ENCODE measurements around the gene BRSK2.
"Not testable (repeated sequence)": the region's sequence is repeated elsewhere in the genome, so short reads cannot be mapped to it uniquely, and the experiment has no call there.

Gene BRSK2

GRCh38 chr11:1415631-1416030 is 25.9 kb downstream of the BRSK2 start:
- Histone ChIP-seq H3K9ac (ENCODE audit: low read depth, low read length) (no peak overlapping the region), H3K27me3 (ENCODE audit: control insufficient read depth, insufficient read depth, low read length) (no peaks in the 10 kb centered on the region), H3K27ac (ENCODE audit: low read depth, low read length) (no peak overlapping the region), H3K36me3 (ENCODE audit: control insufficient read depth, insufficient read depth, low read length) (no peaks in the 10 kb centered on the region), H3K4me1 (ENCODE audit: control insufficient read depth, insufficient read depth, low read length) (no peaks in the 10 kb centered on the region), H3K9me3 (ENCODE audit: control insufficient read depth, insufficient read depth, low read length) (peaks cover 45% of the 10 kb centered on the region), H3K4me3 (ENCODE audit: low read depth, low read length) (no peak overlapping the region)

- H3K4me3 ChIP-seq (ENCODE audit: low read depth, low read length); H3K36me3 ChIP-seq (ENCODE audit: control insufficient read depth, insufficient read depth, low read length); H3K4me1 ChIP-seq (ENCODE audit: control insufficient read depth, insufficient read depth, low read length); H3K9ac ChIP-seq (ENCODE audit: low read depth, low read length); H3K27ac ChIP-seq (ENCODE audit: low read depth, low read length); H3K27me3 ChIP-seq (ENCODE audit: control insufficient read depth, insufficient read depth, low read length): not testable (repeated sequence)
- H3K9me3 ChIP-seq (ENCODE audit: control insufficient read depth, insufficient read depth, low read length), result peaks cover 44% of the 10 kb centered on the region
Measured at GRCh38 chr11:1418192-1418795, 28.6 kb downstream of the BRSK2 start.

GRCh38 chr11:1419811-1420210 is 30.1 kb downstream of the BRSK2 start:
- Histone ChIP-seq H3K27me3 (ENCODE audit: control insufficient read depth, insufficient read depth, low read length) (no peaks in the 10 kb centered on the region), H3K27ac (ENCODE audit: low read depth, low read length) (no peak overlapping the region), H3K9me3 (ENCODE audit: control insufficient read depth, insufficient read depth, low read length) (peaks cover 32% of the 10 kb centered on the region)

GRCh38 chr11:1421291-1421690 is 31.6 kb downstream of the BRSK2 start:
- H3K9me3 ChIP-seq (ENCODE audit: control insufficient read depth, insufficient read depth, low read length), result peaks cover 20% of the 10 kb centered on the region
- no peaks in the 10 kb centered on the region for H3K36me3 ChIP-seq (ENCODE audit: control insufficient read depth, insufficient read depth, low read length)
- H3K27ac ChIP-seq (ENCODE audit: low read depth, low read length), result no peak overlapping the region
- no peak overlapping the region for H3K4me3 ChIP-seq (ENCODE audit: low read depth, low read length)
- no peaks in the 10 kb centered on the region for H3K4me1 ChIP-seq (ENCODE audit: control insufficient read depth, insufficient read depth, low read length)
- no peak overlapping the region for H3K9ac ChIP-seq (ENCODE audit: low read depth, low read length)
- H3K27me3 ChIP-seq (ENCODE audit: control insufficient read depth, insufficient read depth, low read length), result no peaks in the 10 kb centered on the region

More at GRCh38 chr11:1419811-1420210, 30.1 kb downstream of the BRSK2 start:
- Histone ChIP-seq H3K4me3 (ENCODE audit: low read depth, low read length) (no peak overlapping the region), H3K9ac (ENCODE audit: low read depth, low read length) (no peak overlapping the region), H3K4me1 (ENCODE audit: control insufficient read depth, insufficient read depth, low read length) (no peaks in the 10 kb centered on the region), H3K36me3 (ENCODE audit: control insufficient read depth, insufficient read depth, low read length) (no peaks in the 10 kb centered on the region)

GRCh38 chr11:1422481-1422880 is 32.7 kb downstream of the BRSK2 start:
- peaks cover 9% of the 10 kb centered on the region for H3K9me3 ChIP-seq (ENCODE audit: control insufficient read depth, insufficient read depth, low read length)
- no peaks in the 10 kb centered on the region for H3K36me3 ChIP-seq (ENCODE audit: control insufficient read depth, insufficient read depth, low read length)
- H3K4me1 ChIP-seq (ENCODE audit: control insufficient read depth, insufficient read depth, low read length), result no peaks in the 10 kb centered on the region
- H3K4me3 ChIP-seq (ENCODE audit: low read depth, low read length), result no peak overlapping the region
- H3K9ac ChIP-seq (ENCODE audit: low read depth, low read length), result no peak overlapping the region
- H3K27me3 ChIP-seq (ENCODE audit: control insufficient read depth, insufficient read depth, low read length), result no peaks in the 10 kb centered on the region
- no peak overlapping the region for H3K27ac ChIP-seq (ENCODE audit: low read depth, low read length)

GRCh38 chr11:1422981-1423380 is 33.2 kb downstream of the BRSK2 start:
- Histone ChIP-seq H3K4me3 (ENCODE audit: low read depth, low read length) (no peak overlapping the region), H3K9me3 (ENCODE audit: control insufficient read depth, insufficient read depth, low read length) (peaks cover 7% of the 10 kb centered on the region), H3K9ac (ENCODE audit: low read depth, low read length) (no peak overlapping the region), H3K27ac (ENCODE audit: low read depth, low read length) (no peak overlapping the region), H3K27me3 (ENCODE audit: control insufficient read depth, insufficient read depth, low read length) (no peaks in the 10 kb centered on the region), H3K4me1 (ENCODE audit: control insufficient read depth, insufficient read depth, low read length) (no peaks in the 10 kb centered on the region), H3K36me3 (ENCODE audit: control insufficient read depth, insufficient read depth, low read length) (no peaks in the 10 kb centered on the region)

GRCh38 chr11:1423406-1423805 is 33.7 kb downstream of the BRSK2 start:
- H3K27me3 ChIP-seq (ENCODE audit: control insufficient read depth, insufficient read depth, low read length); H3K9ac ChIP-seq (ENCODE audit: low read depth, low read length); H3K9me3 ChIP-seq (ENCODE audit: control insufficient read depth, insufficient read depth, low read length); H3K36me3 ChIP-seq (ENCODE audit: control insufficient read depth, insufficient read depth, low read length); H3K4me1 ChIP-seq (ENCODE audit: control insufficient read depth, insufficient read depth, low read length); H3K27ac ChIP-seq (ENCODE audit: low read depth, low read length); H3K4me3 ChIP-seq (ENCODE audit: low read depth, low read length): not testable (repeated sequence)

GRCh38 chr11:1425006-1425405 is 35.3 kb downstream of the BRSK2 start:
- Histone ChIP-seq H3K27me3 (ENCODE audit: control insufficient read depth, insufficient read depth, low read length) (no peaks in the 10 kb centered on the region), H3K4me3 (ENCODE audit: low read depth, low read length) (no peak overlapping the region), H3K9me3 (ENCODE audit: control insufficient read depth, insufficient read depth, low read length) (no peaks in the 10 kb centered on the region), H3K36me3 (ENCODE audit: control insufficient read depth, insufficient read depth, low read length) (no peaks in the 10 kb centered on the region), H3K27ac (ENCODE audit: low read depth, low read length) (no peak overlapping the region), H3K4me1 (ENCODE audit: control insufficient read depth, insufficient read depth, low read length) (no peaks in the 10 kb centered on the region), H3K9ac (ENCODE audit: low read depth, low read length) (no peak overlapping the region)

- Histone ChIP-seq H3K9ac (ENCODE audit: low read depth, low read length) (no peak overlapping the region), H3K36me3 (ENCODE audit: control insufficient read depth, insufficient read depth, low read length) (no peaks in the 10 kb centered on the region), H3K27ac (ENCODE audit: low read depth, low read length) (no peak overlapping the region), H3K9me3 (ENCODE audit: control insufficient read depth, insufficient read depth, low read length) (no peaks in the 10 kb centered on the region), H3K4me1 (ENCODE audit: control insufficient read depth, insufficient read depth, low read length) (no peaks in the 10 kb centered on the region), H3K27me3 (ENCODE audit: control insufficient read depth, insufficient read depth, low read length) (no peaks in the 10 kb centered on the region), H3K4me3 (ENCODE audit: low read depth, low read length) (no peak overlapping the region)
Measured at GRCh38 chr11:1425439-1425838, 35.7 kb downstream of the BRSK2 start.

- Histone ChIP-seq H3K9me3 (ENCODE audit: control insufficient read depth, insufficient read depth, low read length) (no peaks in the 10 kb centered on the region), H3K4me1 (ENCODE audit: control insufficient read depth, insufficient read depth, low read length) (no peaks in the 10 kb centered on the region), H3K4me3 (ENCODE audit: low read depth, low read length) (no peak overlapping the region)
Measured at GRCh38 chr11:1428762-1429316, 39.1 kb downstream of the BRSK2 start.

GRCh38 chr11:1433568-1433967 is 43.8 kb downstream of the BRSK2 start:
- no peaks in the 10 kb centered on the region for H3K27me3 ChIP-seq (ENCODE audit: control insufficient read depth, insufficient read depth, low read length)
- no peak overlapping the region for H3K27ac ChIP-seq (ENCODE audit: low read depth, low read length)
- H3K4me1 ChIP-seq (ENCODE audit: control insufficient read depth, insufficient read depth, low read length), result no peaks in the 10 kb centered on the region
- H3K36me3 ChIP-seq (ENCODE audit: control insufficient read depth, insufficient read depth, low read length), result no peaks in the 10 kb centered on the region
- H3K9me3 ChIP-seq (ENCODE audit: control insufficient read depth, insufficient read depth, low read length), result no peaks in the 10 kb centered on the region
- H3K4me3 ChIP-seq (ENCODE audit: low read depth, low read length), result no peak overlapping the region
- H3K9ac ChIP-seq (ENCODE audit: low read depth, low read length), result no peak overlapping the region

More at GRCh38 chr11:1428762-1429316, 39.1 kb downstream of the BRSK2 start:
- no peaks in the 10 kb centered on the region for H3K36me3 ChIP-seq (ENCODE audit: control insufficient read depth, insufficient read depth, low read length)
- H3K27ac ChIP-seq (ENCODE audit: low read depth, low read length), result no peak overlapping the region
- no peaks in the 10 kb centered on the region for H3K27me3 ChIP-seq (ENCODE audit: control insufficient read depth, insufficient read depth, low read length)
- no peak overlapping the region for H3K9ac ChIP-seq (ENCODE audit: low read depth, low read length)

Measured in HUES48 (cell line).